ENCODE results near the gene ACTR3C.
"Not testable (repeated sequence)": the region's sequence is repeated elsewhere in the genome, so short reads cannot be mapped to it uniquely, and the experiment has no call there.

Gene ACTR3C

DNA sequence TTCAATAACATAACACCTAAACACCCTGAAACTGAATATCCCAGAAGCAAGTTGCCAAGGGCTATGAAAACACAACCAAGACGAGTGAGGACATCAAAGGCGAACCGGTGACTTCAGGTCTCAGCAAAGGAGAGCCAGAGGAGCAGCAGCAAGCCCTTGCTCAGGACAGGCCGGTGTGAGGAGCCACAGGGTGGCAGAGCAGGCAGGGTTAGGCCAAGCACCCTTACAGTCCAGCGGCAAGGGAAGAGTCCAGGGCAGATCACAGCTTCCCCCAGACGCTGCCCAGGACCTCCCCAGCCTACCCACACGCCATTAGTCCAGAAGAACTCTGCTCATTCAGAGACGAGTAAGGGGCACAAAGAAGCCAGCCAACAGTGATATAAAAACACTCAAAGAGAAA lies 27.7 kb downstream of the ACTR3C start:
- DNase-seq (ENCODE audit: low spot score); in situ Hi-C loops (cut with MboI; ENCODE audit: low pct_unique_long_range_greater_than_20kb, low sequenced_read_pairs, unreplicated experiment): not testable (repeated sequence)

DNA sequence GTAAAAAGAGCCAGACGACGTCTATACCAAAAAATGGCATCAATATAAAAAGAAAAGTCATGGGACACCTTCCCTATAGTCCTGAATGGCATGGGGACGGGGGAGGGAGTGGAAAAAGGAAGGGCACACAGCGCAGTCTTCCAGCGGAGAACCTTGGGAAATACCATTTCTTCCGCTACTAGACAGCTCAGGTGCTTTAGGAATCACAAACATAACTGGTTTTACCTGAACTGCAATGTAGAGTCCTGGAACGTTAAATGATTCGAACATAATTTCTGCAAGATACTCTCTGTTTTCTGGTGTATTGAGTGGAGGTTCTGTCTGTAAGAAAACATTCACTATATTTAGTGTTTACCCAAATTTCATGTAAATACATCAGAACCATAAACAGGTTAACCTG lies 28.3 kb downstream of the ACTR3C start:
- in situ Hi-C loops (cut with MboI; ENCODE audit: low pct_unique_long_range_greater_than_20kb, low sequenced_read_pairs, unreplicated experiment); DNase-seq (ENCODE audit: low spot score): not testable (repeated sequence)

DNA sequence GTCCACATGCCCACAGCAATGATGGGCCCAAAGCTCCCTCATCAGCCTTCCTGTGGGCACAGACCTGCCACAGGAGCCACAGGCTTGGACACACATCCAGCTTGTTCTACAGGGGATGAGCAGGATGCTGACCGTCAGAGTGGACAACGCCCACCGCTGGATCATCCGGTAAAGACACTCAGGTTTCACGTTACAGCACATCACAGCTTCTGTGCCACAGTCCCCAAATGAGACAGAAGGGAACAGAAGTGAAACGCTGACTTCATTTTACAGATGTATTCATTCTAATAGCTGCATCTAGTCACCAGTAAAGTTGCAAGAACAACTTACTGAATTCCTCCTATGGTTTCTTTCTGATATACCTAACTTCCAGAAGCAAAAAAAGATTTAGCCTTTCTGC lies 33.0 kb downstream of the ACTR3C start:
- in situ Hi-C loops (cut with MboI; ENCODE audit: low pct_unique_long_range_greater_than_20kb, low sequenced_read_pairs, unreplicated experiment); DNase-seq (ENCODE audit: low spot score): not testable (repeated sequence)

DNA sequence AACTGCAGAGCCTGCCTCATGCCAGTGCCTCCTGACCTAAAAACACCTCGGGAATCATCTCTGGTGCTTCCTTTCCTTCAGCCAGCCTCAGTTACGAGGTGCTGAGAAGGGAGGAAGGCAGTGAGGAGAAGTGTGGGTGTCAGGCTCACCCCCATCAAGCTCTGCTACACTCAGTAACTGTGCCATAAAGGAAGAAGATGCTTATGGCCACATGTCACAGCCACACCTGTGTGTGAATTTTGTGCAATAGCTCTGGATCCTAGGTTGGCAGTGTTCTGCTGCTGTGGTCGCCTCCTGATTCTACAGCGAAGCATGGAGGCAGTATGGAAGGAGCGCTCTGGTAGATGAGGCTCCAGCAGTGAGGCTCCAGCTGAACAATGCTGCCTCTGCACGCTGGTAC lies 34.5 kb downstream of the ACTR3C start:
- in situ Hi-C loops (cut with MboI; ENCODE audit: low pct_unique_long_range_greater_than_20kb, low sequenced_read_pairs, unreplicated experiment), result not testable (repeated sequence)

DNA sequence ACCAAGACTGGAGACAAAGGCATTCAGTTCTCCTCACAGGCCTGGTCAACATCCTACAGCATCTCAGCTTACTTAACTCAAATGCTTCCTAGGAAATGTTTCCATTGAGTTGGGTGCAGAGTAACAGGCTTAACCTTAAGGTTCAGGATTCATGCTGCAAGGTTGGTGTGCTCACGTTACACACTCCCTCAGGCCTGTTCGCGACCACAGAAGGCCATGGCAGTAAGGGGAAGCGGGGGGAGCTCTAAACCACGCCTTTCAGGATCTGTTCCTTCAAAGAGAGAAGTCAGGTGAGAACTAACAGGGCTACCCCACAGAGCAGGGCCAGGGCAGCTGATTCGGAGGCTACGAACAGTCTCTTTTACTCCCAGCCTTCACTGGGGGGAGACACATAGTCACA lies 35.5 kb downstream of the ACTR3C start:
- in situ Hi-C loops (cut with MboI; ENCODE audit: low pct_unique_long_range_greater_than_20kb, low sequenced_read_pairs, unreplicated experiment); DNase-seq (ENCODE audit: low spot score): not testable (repeated sequence)

More for the DNA sequence above, 34.5 kb downstream of the ACTR3C start:
- not testable (repeated sequence) for DNase-seq (ENCODE audit: low spot score)

DNA sequence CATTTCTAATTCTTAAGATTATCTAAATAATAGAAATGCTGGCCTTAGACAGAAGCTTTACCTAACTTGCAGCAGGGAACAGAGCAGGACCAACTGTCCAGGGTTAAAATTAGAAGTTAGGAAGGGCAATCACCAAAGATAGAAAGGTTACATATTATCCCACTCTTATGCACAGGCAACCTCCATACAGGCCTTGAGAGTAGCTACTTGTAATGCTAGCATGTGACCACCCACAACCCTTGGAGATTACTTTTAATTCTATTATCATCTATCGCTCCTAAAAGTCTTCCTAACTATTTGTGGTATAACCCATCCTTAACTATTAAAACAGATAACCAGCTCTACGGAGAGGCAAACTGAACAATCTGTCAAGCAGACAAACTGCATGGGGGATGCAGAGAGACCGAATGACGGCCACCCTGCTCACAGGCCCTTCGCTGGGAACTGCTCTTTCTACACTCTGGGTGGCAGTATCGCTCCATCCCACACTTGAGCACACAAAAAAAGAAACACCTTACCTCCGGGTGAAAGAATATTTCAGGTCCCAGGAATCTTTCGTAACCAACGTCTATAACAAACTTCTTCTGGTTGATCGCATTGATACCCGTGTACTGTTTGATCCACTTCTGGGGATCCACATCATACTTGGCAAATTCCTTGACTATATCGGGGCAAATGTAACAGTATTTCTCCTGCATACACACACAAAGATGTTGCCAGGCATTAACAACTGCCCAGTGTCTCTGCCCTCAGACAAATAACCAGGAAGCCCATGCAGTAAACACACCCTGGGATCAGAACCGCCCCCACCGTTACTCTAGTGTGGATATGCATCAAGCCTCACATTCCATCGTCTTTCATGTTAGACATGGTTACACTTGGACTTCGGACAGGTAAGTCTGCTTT lies 37.2 kb downstream of the ACTR3C start:
- TF ChIP-seq, protein P1, sequence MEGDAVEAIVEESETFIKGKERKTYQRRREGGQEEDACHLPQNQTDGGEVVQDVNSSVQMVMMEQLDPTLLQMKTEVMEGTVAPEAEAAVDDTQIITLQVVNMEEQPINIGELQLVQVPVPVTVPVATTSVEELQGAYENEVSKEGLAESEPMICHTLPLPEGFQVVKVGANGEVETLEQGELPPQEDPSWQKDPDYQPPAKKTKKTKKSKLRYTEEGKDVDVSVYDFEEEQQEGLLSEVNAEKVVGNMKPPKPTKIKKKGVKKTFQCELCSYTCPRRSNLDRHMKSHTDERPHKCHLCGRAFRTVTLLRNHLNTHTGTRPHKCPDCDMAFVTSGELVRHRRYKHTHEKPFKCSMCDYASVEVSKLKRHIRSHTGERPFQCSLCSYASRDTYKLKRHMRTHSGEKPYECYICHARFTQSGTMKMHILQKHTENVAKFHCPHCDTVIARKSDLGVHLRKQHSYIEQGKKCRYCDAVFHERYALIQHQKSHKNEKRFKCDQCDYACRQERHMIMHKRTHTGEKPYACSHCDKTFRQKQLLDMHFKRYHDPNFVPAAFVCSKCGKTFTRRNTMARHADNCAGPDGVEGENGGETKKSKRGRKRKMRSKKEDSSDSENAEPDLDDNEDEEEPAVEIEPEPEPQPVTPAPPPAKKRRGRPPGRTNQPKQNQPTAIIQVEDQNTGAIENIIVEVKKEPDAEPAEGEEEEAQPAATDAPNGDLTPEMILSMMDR (IDR thresholded peaks at IDR 0.05; ENCODE audit: extremely low read depth, insufficient read depth, missing control alignments), result peak; percentile 43
- DNase-seq (ENCODE audit: low spot score); in situ Hi-C loops (cut with MboI; ENCODE audit: low pct_unique_long_range_greater_than_20kb, low sequenced_read_pairs, unreplicated experiment): not testable (repeated sequence)

DNA sequence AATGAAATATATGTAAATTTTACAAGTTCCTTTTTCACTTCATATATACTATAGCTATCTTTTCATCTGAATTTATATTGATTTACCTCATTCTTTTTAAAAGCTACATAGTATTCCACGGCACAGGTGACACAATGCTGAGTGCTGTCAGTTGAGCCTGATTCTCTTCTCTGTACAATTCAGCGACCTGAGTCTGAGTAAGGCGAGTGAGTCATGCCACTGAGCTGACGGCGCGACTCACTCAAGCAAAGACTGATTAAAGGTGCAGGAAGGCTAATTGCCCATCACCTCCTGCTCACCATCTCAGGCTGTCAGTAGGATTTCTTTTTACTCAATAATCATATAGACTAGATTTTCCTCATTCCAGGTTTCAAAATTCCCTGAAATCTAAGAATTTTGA lies 39.7 kb downstream of the ACTR3C start:
- in situ Hi-C loops (cut with MboI; ENCODE audit: low pct_unique_long_range_greater_than_20kb, low sequenced_read_pairs, unreplicated experiment); DNase-seq (ENCODE audit: low spot score): not testable (repeated sequence)

DNA sequence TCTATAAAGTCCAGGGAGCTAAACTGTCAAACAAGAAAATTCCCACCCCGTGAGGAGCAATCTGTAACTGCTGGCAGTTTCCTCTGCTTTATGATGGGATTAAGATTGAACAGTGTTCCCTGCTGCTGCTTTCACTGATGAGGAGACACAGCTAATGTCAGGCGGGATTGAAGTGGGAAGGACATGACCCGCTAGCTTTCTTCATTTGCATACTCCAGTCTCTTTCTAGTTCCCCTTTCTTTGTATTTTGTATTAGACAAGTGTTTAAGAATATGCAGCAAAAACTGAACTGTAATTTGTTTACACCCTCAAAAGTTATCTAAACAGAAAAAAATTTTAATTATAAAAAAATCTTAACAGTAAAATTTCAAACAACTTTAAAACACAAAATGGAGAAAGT lies 40.2 kb downstream of the ACTR3C start:
- in situ Hi-C loops (cut with MboI; ENCODE audit: low pct_unique_long_range_greater_than_20kb, low sequenced_read_pairs, unreplicated experiment); DNase-seq (ENCODE audit: low spot score): not testable (repeated sequence)

DNA sequence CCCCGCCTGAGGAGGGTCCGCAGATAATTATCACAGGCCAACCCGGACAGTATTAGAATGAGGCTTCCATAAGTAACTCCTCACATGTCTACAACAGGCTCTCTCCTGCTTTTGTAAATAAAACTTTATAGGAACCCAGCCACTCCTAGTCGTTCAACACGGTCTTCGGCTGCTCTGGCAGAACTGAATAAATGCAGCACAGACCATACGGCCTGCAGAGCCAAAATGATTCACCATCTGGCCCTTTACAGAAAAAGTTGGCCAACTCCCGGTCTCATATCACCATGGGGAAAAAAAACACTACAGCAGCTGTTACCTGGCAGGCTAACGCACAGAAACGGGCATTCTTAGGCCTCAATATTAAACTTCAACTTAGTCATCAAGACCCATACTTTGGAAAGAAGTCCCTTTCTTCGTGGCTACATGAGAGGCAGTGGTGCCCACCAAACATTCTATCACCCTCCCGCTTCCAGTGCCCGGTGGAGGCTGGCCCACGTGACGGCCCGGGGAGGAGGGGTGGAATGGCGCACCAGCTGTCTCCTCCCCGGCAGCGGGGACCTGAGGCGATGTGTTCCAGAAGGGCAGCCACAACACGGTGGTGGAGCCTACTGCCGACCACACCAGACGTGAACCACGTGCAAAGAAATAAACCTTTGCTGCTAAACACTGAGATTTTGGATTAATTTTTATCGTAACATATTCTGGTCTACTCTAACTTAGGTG lies 41.5 kb downstream of the ACTR3C start:
- DNase-seq (ENCODE audit: low spot score); in situ Hi-C loops (cut with MboI; ENCODE audit: low pct_unique_long_range_greater_than_20kb, low sequenced_read_pairs, unreplicated experiment): not testable (repeated sequence)

DNA sequence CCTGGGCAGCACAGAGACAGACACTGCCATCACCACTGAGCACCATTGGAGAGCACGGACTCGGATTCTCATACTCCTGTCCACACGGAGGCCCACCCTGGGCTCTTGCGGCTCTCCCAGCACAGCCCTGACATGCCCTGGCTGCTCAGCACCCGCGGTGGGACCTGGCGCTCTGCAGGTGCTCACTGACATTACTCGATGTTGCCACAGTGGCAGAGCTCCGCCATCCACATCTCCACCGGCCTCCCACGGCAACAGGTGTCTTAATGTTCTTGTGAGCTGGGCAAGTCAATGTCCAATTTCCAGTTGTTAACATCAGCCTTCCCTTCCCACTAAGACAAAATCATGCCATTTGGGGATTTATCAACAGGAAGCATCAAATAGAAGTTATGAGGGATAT lies 45.0 kb downstream of the ACTR3C start:
- in situ Hi-C loops (cut with MboI; ENCODE audit: low pct_unique_long_range_greater_than_20kb, low sequenced_read_pairs, unreplicated experiment); DNase-seq (ENCODE audit: low spot score): not testable (repeated sequence)

DNA sequence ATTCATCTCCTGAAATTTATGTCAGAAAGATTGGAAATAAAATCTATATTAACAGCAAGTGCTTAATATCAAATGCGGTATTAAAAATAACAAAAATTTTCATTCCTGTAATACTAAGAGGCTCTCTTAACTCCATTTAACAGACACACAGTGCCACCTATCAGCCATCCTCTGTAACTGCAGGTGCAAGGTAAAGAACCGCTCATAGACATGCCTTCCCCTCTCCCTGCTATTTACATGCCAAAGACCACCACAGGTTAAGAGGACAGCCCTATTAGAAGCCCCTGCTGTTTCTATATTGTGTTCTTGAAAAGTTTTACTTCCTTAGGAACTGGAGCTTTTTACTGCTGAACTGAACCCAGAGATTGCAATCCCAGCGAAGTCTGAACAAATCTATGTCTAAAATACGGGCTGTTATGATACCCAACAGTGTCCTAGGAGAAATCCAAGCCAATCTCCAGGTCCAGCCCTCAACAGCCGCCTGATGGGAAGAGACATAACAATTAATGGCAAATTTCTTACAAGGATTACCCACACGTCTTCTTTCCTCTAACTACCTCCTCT lies 47.1 kb downstream of the ACTR3C start:
- TF ChIP-seq, protein P1 (IDR thresholded peaks at IDR 0.05; ENCODE audit: extremely low read depth, insufficient read depth, missing control alignments), result peak; percentile 71
- DNase-seq (ENCODE audit: low spot score), result peak; percentile 51
- in situ Hi-C loops (cut with MboI; ENCODE audit: low pct_unique_long_range_greater_than_20kb, low sequenced_read_pairs, unreplicated experiment), result not testable (repeated sequence)

DNA sequence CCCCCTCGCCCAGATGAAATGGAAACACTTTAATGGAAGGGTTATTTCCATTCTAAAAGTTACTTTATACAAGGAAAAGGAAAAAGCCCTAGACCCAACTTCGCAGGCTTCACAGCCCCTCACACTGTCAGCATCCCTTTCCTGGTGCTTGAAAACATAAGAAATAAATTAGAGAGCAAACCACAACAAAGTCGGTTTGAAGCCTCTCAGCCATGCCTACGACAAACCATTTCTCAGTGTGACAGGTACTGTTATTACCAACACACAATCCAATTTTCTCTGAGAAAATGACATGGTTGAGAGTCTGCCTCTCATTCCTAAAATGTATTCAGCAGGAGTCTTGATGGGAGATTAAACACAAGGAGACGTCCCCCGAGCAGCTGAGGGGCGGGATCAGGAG lies 51.4 kb downstream of the ACTR3C start:
- DNase-seq (ENCODE audit: low spot score); in situ Hi-C loops (cut with MboI; ENCODE audit: low pct_unique_long_range_greater_than_20kb, low sequenced_read_pairs, unreplicated experiment): not testable (repeated sequence)

DNA sequence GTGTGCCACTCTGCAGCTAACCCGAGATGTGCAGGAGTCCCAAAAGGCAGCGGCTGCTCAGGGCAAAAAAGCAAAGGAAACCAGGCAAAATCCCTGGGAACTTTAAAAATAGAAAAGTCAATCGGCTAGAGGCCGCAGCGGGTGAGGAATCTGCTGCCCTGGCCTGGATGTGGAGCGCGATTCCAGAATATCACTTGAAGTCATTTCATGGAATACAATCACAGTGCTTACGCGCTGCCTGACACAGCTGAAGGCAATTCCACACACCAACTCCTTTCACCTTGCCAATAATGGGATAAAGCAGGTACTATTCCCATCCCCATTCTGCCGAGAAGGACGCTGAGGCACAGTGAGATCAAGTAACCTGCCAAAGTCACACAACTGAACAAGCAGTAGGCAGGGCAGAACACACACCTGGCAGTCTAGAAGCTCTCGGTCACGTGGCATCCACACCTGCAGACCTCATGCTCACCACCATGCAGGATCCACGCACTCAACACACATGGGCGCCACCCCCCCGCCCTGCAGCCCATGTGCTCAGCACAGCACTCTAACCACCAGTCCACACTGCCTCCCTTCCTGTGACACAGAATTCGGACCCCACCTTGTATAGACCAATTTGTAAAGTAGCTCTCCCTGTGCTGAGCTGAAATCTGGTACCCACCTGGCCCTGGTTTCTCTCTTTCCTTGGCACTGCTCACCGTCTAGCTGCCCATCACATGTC lies 53.1 kb downstream of the ACTR3C start:
- in situ Hi-C loops (cut with MboI; ENCODE audit: low pct_unique_long_range_greater_than_20kb, low sequenced_read_pairs, unreplicated experiment); DNase-seq (ENCODE audit: low spot score): not testable (repeated sequence)

DNA sequence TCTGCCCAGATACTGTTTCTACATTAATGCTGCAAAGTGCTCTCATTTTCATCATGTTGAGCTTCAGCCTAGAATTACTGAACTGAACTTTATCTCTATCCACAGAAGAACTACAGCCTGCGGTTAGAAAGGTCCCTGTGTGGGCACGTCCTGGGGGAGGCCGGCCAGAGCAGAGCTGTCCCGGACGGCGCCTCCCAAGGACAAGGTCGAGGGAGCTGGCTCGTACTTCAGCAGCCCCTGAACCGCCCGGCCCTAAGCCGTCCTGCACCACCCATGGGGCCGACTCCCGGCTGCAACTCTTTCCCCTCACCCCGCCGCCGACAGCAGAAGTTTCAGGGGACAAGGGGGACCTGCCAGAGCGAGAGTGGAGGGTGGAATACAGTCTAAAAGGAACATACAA lies 54.5 kb downstream of the ACTR3C start:
- in situ Hi-C loops (cut with MboI; ENCODE audit: low pct_unique_long_range_greater_than_20kb, low sequenced_read_pairs, unreplicated experiment); DNase-seq (ENCODE audit: low spot score): not testable (repeated sequence)

DNA sequence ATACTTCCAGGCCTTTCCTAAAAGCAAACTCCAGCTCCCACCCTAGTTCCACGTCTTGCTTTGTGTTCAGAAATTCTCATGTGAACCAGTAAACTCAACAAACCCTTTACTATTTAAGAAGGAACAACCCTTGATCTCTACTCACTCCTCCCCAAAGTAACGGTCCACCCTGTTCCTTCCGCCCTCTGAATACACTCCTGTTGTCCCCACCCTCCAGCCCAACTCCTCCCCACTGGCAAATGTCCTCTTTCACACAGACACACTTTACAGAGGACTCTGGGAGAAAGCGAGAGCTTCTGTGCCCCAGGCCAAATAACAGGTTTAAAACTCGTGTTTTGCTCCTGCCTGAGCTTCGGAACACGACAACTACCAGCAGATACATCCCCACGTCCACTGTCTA lies 55.1 kb downstream of the ACTR3C start:
- in situ Hi-C loops (cut with MboI; ENCODE audit: low pct_unique_long_range_greater_than_20kb, low sequenced_read_pairs, unreplicated experiment), result not testable (repeated sequence)

More for the DNA sequence above, 55.1 kb downstream of the ACTR3C start:
- not testable (repeated sequence) for DNase-seq (ENCODE audit: low spot score)

Measured in GM13977 (cell line).